GM18858 (cell line): ENCODE measurements around the gene TSHZ2.
A peak's percentile ranks its signal among the peaks of the same experiment; 100 is the strongest.

Source experiments
- ATAC-seq: cut with Tn5 transposase; IDR thresholded peaks from one replicate; pipeline ENCODE4 v1.9.1; 2021; ENCODE audit not compliant: unreplicated experiment

The TSHZ2 gene

DNA sequence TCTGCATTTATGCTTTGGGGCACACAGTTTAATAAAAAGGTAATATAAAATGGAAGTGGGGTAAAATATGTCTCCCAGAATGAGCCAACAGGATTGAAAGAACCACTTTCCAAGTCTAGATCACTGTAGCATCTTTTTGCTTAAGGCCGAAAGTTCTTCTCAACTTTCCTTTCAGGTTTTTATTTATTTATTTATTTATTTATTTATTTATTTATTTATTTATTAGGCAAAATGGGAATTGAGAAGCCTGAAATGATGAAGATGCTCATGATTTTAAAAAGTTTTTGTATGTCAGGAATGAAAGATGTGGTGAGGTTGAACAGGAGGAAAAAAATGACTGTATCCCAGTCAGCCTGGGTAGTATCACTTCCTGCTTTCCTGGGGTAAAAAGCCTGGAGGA lies 24.0 kb downstream of the TSHZ2 start:
- no peak for ATAC-seq

DNA sequence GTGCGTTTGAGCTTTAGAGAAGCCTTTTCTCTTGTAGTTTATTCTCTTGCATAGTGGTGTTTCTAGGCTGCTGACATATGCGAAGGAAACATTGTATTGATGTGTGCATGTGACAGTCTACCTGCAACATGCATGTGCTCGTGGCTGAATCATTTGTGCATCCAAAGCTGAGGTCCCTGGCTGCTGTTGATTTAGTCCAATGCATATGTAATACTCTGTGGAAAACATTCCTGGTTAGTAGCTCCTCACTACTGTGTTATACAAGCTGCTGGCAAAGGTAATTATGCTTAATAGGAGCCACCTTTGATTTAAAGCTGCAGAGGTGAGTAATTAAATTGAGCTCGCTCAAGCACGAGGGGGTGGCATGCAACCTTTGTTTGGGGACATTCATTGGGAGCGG lies 24.5 kb downstream of the TSHZ2 start:
- ATAC-seq, result no peak

DNA sequence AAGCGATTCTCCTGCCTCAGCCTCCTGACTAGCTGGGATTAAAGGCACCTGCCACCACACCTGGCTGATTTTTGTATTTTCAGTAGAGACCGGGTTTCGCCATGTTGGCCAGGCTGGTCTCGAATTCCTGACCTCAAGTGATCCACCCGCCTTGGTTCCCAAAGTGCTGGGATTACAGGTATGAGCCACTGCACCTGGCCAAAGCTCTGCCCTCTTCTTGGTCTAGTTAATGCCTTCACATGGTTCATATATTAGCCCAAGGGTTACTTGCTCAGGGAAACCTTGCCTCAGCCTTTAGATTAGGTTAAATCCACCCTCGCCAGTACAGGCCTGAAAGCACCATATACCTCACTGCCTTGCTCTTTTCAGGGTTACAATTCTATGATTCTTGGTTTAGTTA lies 26.1 kb downstream of the TSHZ2 start:
- ATAC-seq, result no peak

DNA sequence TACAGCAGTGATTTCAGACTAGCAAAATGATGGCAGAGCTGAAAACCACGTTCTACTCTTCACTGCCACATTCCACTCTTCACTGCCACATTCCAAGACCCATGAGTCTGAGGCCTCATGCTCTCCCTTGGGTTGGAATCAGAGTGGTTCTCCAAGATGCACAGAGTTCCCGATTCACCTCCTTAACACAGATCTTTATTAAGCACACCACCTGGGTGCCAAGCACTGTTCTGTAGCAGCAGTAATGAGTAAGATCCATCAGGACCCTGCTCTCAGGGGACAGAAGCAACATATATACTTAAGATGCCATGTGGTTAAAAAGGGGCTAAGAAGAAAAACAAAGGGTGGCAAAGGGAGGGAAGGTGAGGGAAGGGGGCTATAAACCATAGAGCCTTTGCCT lies 26.9 kb downstream of the TSHZ2 start:
- no peak for ATAC-seq

DNA sequence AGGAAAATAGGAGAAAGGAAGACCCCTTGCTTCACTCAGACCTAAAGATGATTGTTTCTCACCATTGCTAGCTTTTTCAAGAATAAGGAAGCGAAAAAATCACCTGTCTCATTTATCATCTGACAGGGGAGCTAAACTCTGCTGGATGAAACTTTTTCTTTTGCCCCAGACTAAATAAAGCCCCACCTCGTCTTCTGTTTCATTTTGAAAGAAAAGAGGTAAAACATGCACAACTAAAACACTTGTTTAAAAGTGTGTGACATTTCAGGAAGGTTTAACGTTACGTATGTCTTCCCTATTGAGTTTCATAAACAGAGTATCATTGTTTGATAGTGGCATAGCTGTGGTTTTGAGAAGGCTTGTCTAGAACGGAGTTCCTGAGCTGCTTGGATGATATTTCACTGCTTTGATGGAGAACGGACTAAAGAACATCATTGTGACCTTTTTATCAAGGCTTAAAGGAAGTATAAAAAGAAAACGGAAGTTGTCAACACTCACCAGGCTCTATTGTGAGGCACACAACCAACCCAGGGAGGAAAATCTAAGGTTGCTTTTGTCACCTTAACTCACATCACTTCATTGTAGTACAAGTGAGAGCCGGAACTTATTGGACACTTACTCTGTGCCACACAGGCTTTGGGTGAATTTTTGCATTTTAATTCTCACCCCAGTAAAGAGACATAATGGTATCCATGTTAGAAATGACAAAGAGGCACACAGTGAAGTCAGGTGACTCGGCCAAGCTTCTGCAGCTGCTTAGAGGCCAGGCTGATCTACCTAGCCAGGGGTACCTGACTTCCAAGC lies 29.5 kb downstream of the TSHZ2 start:
- peak; percentile 59 for ATAC-seq

GRCh38 chr20:53002786-53003185 lies 30.6 kb downstream of the TSHZ2 start:
- no peak for ATAC-seq

GRCh38 chr20:53003420-53004154 lies 31.4 kb downstream of the TSHZ2 start:
- ATAC-seq, result no peak

GRCh38 chr20:53004267-53004813 lies 32.2 kb downstream of the TSHZ2 start:
- no peak for ATAC-seq

- no peak for ATAC-seq
Observed at GRCh38 chr20:53009979-53010735, 38.0 kb downstream of the TSHZ2 start.

DNA sequence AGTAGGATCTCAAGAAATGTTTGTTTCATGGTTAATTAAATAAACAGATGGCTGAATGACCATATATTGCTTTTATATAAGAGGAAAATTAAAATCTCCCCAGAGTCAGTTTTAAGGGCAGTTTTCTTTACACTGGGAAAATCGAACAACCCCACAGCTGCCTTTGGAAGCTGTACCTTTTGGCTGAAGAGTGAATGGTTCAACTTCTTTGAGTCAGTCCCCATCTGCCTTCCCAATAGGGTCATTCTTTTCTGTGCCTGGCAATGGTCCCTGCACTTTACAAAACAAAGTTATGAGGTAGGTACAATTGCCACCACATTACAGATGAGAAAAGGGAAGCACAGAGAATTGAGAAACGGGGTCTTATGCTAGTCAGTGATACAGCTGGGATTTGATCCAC lies 39.5 kb downstream of the TSHZ2 start:
- ATAC-seq, result no peak

DNA sequence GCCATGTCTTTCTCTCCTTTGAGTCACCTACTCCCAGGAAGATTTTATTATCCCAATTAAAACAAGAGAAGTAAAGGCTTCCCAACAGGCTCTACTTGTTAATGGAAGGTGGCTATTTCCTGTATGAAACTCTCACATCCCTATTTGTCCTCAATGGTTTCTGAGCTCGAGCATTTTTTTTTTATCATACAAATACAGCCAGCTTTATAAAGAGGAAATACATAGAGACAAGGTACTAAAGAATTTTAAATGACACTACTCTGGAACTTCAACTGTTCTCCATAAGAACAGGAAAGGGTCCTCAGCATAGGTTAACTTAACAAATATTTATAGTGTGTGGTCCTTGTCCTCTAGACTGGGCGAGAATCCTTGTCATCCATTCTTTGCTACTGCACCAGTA lies 41.0 kb downstream of the TSHZ2 start:
- ATAC-seq, result no peak

- no peak for ATAC-seq
Observed at GRCh38 chr20:53013847-53014246, 41.7 kb downstream of the TSHZ2 start.

- ATAC-seq, result no peak
Observed at GRCh38 chr20:53016071-53016470, 43.9 kb downstream of the TSHZ2 start.

DNA sequence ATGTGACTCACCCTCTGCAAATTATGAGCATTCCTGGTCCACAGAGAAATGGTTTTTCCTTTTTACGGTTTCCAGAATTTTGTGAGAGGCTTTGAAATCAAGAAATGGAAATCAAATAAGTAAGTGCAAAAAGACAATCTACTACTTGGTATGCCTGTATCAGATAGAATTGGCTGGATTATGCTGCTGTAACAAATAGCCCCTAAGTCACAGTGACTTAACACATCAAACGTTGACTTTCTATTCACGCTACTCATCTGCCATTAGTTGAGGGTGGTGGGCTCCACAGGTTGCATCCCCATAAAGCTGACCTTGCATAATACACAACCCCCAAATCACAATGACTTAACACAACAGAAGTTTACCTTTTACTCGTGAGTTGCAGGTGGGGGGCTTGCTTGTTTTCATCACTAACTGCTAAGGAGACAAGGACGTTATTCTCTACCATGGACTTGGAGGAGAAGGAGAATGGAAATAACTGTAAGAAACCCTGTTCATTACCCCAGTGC lies 44.4 kb downstream of the TSHZ2 start:
- ATAC-seq, result no peak

GRCh38 chr20:53017206-53017605 lies 45.0 kb downstream of the TSHZ2 start:
- no peak for ATAC-seq

DNA sequence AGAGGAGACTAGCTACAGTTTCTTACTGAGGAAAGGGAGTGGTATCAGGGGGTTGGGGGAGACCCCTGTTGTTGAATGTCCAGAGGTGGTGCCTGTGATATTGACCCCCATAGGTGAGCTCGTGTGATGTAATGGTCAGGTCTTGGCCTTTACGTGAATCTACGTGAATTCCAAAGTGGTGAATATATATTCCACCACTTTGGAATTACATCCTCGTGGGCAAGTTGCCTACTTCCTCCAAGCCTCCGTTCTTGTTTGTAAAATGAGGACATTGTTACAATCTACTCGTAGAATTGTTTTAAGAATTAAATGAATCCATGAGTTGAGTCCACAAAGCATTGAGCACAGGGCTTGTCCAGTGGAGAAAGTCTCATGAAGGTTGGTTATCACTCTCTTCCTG lies 47.3 kb downstream of the TSHZ2 start:
- no peak for ATAC-seq

DNA sequence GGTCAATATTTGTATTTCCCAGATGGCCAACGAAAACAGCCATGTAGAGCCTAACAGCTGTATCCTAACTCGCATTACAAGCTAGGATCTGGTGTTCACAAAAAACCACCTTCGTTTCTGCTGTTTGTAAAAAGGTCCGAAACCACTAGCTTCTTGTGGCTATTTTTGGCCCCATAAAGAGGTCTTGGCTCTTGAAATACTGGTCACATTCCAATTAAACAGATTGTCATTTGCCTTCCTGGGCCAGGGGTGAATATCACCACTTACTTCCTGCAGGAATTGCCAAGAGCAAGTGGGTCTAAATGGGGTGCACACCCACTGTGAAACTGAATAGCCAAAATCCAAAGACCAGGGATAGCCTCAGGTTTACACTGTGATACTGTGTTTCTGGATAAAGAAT lies 48.2 kb downstream of the TSHZ2 start:
- no peak for ATAC-seq

GRCh38 chr20:53020834-53021233 lies 48.7 kb downstream of the TSHZ2 start:
- no peak for ATAC-seq

DNA sequence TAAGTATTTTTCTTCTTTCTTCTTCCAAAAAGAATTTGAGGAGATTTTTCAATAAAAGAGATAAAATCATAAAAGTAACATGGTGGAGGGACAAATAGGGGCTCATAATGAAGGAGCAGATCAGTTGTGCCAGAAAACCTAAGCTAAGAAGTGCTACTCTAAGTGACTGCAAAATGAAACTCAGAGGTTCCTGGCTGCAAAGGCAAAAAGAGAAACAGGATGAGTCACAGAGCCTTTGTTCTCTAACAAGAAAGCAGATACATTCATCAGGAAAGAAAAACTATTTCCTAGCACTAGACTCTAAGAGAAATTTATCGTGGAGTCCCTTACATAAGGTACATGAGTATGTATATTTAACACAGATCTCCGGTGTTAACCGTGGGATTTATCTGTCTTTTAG lies 49.8 kb downstream of the TSHZ2 start:
- no peak for ATAC-seq

GRCh38 chr20:53023732-53024520 lies 51.8 kb downstream of the TSHZ2 start:
- ATAC-seq, result no peak
